Measurements from ENCODE around the gene IGF2.

DNA sequence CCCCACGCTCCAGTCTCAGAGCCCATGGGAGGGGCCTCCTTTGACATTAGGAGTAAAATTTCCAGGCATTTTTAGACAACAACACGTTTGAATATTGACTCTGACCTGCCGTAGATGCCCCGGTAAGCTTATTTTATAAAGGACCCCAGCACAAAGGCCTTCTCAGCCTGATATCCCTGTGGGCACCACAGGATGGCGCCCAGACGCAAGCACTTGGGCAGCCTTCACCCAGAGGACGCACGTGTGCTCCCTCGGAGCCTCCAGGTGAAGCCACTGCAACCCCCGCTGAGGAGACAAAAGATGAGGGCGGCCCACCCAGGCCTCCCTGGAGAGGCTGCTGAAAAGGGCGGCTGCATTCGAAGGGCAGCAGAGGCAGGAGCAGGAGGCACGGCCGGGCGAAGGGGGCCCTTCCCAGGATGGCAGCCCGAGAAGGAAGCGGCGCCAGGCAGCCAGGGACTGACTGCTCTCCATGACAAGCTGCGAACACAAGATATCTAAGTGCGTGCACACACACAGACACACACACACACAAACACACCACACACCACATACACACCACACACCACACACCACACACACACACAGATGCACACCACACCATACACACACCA is 47.6 kb upstream of the IGF2 start:
- TF ChIP-seq, protein P1, sequence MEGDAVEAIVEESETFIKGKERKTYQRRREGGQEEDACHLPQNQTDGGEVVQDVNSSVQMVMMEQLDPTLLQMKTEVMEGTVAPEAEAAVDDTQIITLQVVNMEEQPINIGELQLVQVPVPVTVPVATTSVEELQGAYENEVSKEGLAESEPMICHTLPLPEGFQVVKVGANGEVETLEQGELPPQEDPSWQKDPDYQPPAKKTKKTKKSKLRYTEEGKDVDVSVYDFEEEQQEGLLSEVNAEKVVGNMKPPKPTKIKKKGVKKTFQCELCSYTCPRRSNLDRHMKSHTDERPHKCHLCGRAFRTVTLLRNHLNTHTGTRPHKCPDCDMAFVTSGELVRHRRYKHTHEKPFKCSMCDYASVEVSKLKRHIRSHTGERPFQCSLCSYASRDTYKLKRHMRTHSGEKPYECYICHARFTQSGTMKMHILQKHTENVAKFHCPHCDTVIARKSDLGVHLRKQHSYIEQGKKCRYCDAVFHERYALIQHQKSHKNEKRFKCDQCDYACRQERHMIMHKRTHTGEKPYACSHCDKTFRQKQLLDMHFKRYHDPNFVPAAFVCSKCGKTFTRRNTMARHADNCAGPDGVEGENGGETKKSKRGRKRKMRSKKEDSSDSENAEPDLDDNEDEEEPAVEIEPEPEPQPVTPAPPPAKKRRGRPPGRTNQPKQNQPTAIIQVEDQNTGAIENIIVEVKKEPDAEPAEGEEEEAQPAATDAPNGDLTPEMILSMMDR (IDR thresholded peaks at IDR 0.05) = peak in 1 of 3 experiments; percentile 29
- no peak for TF ChIP-seq POLR2AphosphoS5 (IDR thresholded peaks at IDR 0.05; ENCODE audit: insufficient read depth in 1 of 2, low read depth in 1 of 2)
- no peak for TF ChIP-seq POLR2A (IDR thresholded peaks at IDR 0.05)

Measured in vagina (tissue), 2 donors.